Activated naive CD8-positive, alpha-beta T cell treated with anti-CD3 and anti-CD28 coated beads, Interleukin-2, amount 10 ng/mL, durations not matched to agents 7 days and 5 days (primary cell): ENCODE results near the gene USP21. TPM values are rescaled to one million over a fixed set of nuclear protein-coding genes. Genes with fewer than 3 reads are reported as not detected.

ENCODE experiments used
- ATAC-seq: fragments of 150-1000 bp; cut with Tn5 transposase; one replicate; pipeline ENCODE4 v1.10.0; 2021; ENCODE audit warnings: low read depth, moderate library complexity
- POLR2A ChIA-PET: fragments of 350-600 bp; sonication (Branson Sonifier 250); formaldehyde crosslinking; loops from one replicate; lab custom pipeline; 2021; ENCODE audit warnings: antibody characterized with exemption; lab: Charles Lee
- DNase-seq: peaks from one replicate; pipeline ENCODE4 v3.0.0; 2021
- H3K27ac Mint-ChIP-seq: one replicate; pipeline ENCODE4 v1.8.0; 2022; ENCODE audit warnings: mild to moderate bottlenecking, mixed read lengths
- H3K27me3 Mint-ChIP-seq: one replicate; pipeline ENCODE4 v1.8.0; 2022; ENCODE audit warnings: mild to moderate bottlenecking, moderate library complexity, mixed read lengths
- H3K36me3 Mint-ChIP-seq: one replicate; pipeline ENCODE4 v1.8.0; 2021; ENCODE audit warnings: mild to moderate bottlenecking, mixed read lengths
- H3K4me1 Mint-ChIP-seq: one replicate; pipeline ENCODE4 v1.8.0; 2021; ENCODE audit warnings: mixed read lengths
- H3K4me3 Mint-ChIP-seq: one replicate; pipeline ENCODE4 v1.8.0; 2022; ENCODE audit warnings: mild to moderate bottlenecking, moderate library complexity, mixed read lengths
- H3K9me3 Mint-ChIP-seq: one replicate; pipeline ENCODE4 v1.8.0; 2021; ENCODE audit warnings: mixed read lengths
- total RNA-seq, 2 experiments: library from RNA; stranded (reverse); gene quantifications; one replicate each; pipeline ENCODE4 v1.2.3, GENCODE V29; 2021

The USP21 gene
- total RNA-seq, 2 experiments from 2014 or later, result 40.7 to 46.8 TPM

GRCh38 chr1:161177112-161177935 is 18.0 kb downstream of the USP21 start, which contains the start of gene B4GALT3:
Gene B4GALT3, minus strand, starts transcription at chr1:161177507. Its CDS starts 1,447 bp downstream, at chr1:161176060.
- peaks cover 25% of the 10 kb centered on the region for H3K36me3 Mint-ChIP-seq
- H3K4me1 Mint-ChIP-seq, result peaks cover 49% of the 10 kb centered on the region
- POLR2A ChIA-PET, result interaction anchor here (0.6 to 3.3 kb wide), 9 partner anchors 8 to 132 kb away, joined by 3 to 37 read pairs (median 6); partner anchors contain the start of genes DEDD, NDUFS2, PPOX and UFC1

GRCh38 chr1:161177936-161178244 is 18.6 kb downstream of the USP21 start:
- DNase-seq (no peak), ATAC-seq (no peak)
- no peaks in the 10 kb centered on the region for H3K27me3 Mint-ChIP-seq
- peaks cover 21% of the 10 kb centered on the region for H3K36me3 Mint-ChIP-seq
- H3K9me3 Mint-ChIP-seq, result no peaks in the 10 kb centered on the region
- peak overlapping the region; percentile 99 for H3K4me3 Mint-ChIP-seq
- H3K27ac Mint-ChIP-seq, result peak overlapping the region; percentile 98
- POLR2A ChIA-PET, result interaction anchor here (0.6 to 3.3 kb wide), 8 partner anchors 9 to 132 kb away, joined by 3 to 37 read pairs (median 6); partner anchors contain the start of genes DEDD, NDUFS2, PPOX and UFC1
- H3K4me1 Mint-ChIP-seq, result peaks cover 52% of the 10 kb centered on the region

More at GRCh38 chr1:161177112-161177935, 18.0 kb downstream of the USP21 start, which contains the start of gene B4GALT3:
- ATAC-seq (peak; percentile 86), DNase-seq (peak; percentile 100)
- H3K9me3 Mint-ChIP-seq, result no peaks in the 10 kb centered on the region
- H3K27ac Mint-ChIP-seq, result peak within 1 kb of the TSS; percentile 98
- no peaks in the 10 kb centered on the region for H3K27me3 Mint-ChIP-seq
- H3K4me3 Mint-ChIP-seq, result peak within 1 kb of the TSS; percentile 99

GRCh38 chr1:161179698-161180097 is 20.4 kb downstream of the USP21 start:
- Mint-ChIP-seq H3K27me3 (no peaks in the 10 kb centered on the region), H3K4me1 (peaks cover 61% of the 10 kb centered on the region), H3K27ac (peak overlapping the region; percentile 23), H3K4me3 (no peak overlapping the region), H3K9me3 (no peaks in the 10 kb centered on the region), H3K36me3 (peaks cover 16% of the 10 kb centered on the region)
- POLR2A ChIA-PET, result interaction anchor here (1.5 to 4.7 kb wide), 3 partner anchors 13 to 46 kb away, joined by 5 to 53 read pairs (median 38); partner anchors contain the start of genes APOA2, NDUFS2, PPOX and TOMM40L
- ATAC-seq, result no peak
- DNase-seq, result no peak

- Mint-ChIP-seq H3K9me3 (no peaks in the 10 kb centered on the region), H3K4me3 (no peak overlapping the region), H3K27me3 (no peaks in the 10 kb centered on the region), H3K27ac (peak overlapping the region; percentile 72), H3K4me1 (peaks cover 64% of the 10 kb centered on the region), H3K36me3 (peaks cover 10% of the 10 kb centered on the region)
- ATAC-seq (no peak), DNase-seq (no peak)
- POLR2A ChIA-PET, result interaction anchor here (1.5 to 4.7 kb wide), 3 partner anchors 14 to 45 kb away, joined by 5 to 53 read pairs (median 38); partner anchors contain the start of genes APOA2, NDUFS2, PPOX and TOMM40L
Observed at GRCh38 chr1:161180639-161181038, 21.3 kb downstream of the USP21 start.

GRCh38 chr1:161182214-161182613 is 22.9 kb downstream of the USP21 start:
- ATAC-seq, result peak; percentile 61
- Mint-ChIP-seq H3K36me3 (peaks cover 5% of the 10 kb centered on the region), H3K4me3 (peak overlapping the region; percentile 69), H3K27me3 (no peaks in the 10 kb centered on the region), H3K9me3 (no peaks in the 10 kb centered on the region), H3K27ac (peak overlapping the region; percentile 95), H3K4me1 (peaks cover 65% of the 10 kb centered on the region)
- no peak for DNase-seq
- POLR2A ChIA-PET, result interaction anchor here (0.5 to 4.7 kb wide), 16 partner anchors 9 to 475 kb away, joined by 3 to 53 read pairs (median 4); partner anchors contain the start of genes APOA2, ARHGAP30, DEDD and NDUFS2

GRCh38 chr1:161185282-161185682 is 26.0 kb downstream of the USP21 start:
- Mint-ChIP-seq H3K4me1 (peaks cover 64% of the 10 kb centered on the region), H3K4me3 (peak overlapping the region; percentile 72), H3K9me3 (no peaks in the 10 kb centered on the region), H3K27me3 (no peaks in the 10 kb centered on the region), H3K36me3 (peaks cover 5% of the 10 kb centered on the region), H3K27ac (peak overlapping the region; percentile 97)
- DNase-seq, result peak; percentile 63
- POLR2A ChIA-PET, result interaction anchor here (0.6 to 4.5 kb wide), 6 partner anchors 9 to 502 kb away, joined by 3 to 32 read pairs (median 8); partner anchors contain the start of genes NDUFS2, PPOX and TOMM40L
- ATAC-seq, result peak; percentile 81

GRCh38 chr1:161185732-161186311 is 26.5 kb downstream of the USP21 start:
- POLR2A ChIA-PET, result interaction anchor here (0.6 to 4.5 kb wide), 6 partner anchors 12 to 502 kb away, joined by 3 to 32 read pairs (median 8); partner anchors contain the start of genes NDUFS2, PPOX, TOMM40L and UFC1
- peaks cover 5% of the 10 kb centered on the region for H3K36me3 Mint-ChIP-seq

GRCh38 chr1:161187311-161187710 is 28.0 kb downstream of the USP21 start:
- DNase-seq (no peak), ATAC-seq (no peak)
- POLR2A ChIA-PET, result interaction anchor here (2.4 to 4.5 kb wide), 2 partner anchors 15 to 22 kb away, joined by 12 to 32 read pairs; partner anchors contain the start of genes NDUFS2 and PPOX
- peak overlapping the region; percentile 97 for H3K27ac Mint-ChIP-seq
- H3K9me3 Mint-ChIP-seq, result no peaks in the 10 kb centered on the region
- H3K36me3 Mint-ChIP-seq, result peaks cover 5% of the 10 kb centered on the region
- H3K27me3 Mint-ChIP-seq, result no peaks in the 10 kb centered on the region
- H3K4me3 Mint-ChIP-seq, result no peak overlapping the region
- peaks cover 48% of the 10 kb centered on the region for H3K4me1 Mint-ChIP-seq

More at GRCh38 chr1:161185732-161186311, 26.5 kb downstream of the USP21 start:
- H3K27me3 Mint-ChIP-seq, result no peaks in the 10 kb centered on the region
- DNase-seq (no peak), ATAC-seq (no peak)
- H3K9me3 Mint-ChIP-seq, result no peaks in the 10 kb centered on the region
- peak overlapping the region; percentile 97 for H3K27ac Mint-ChIP-seq
- peaks cover 59% of the 10 kb centered on the region for H3K4me1 Mint-ChIP-seq
- peak overlapping the region; percentile 72 for H3K4me3 Mint-ChIP-seq

- Mint-ChIP-seq H3K4me3 (no peak overlapping the region), H3K27ac (no peak overlapping the region), H3K36me3 (peaks cover 5% of the 10 kb centered on the region), H3K9me3 (no peaks in the 10 kb centered on the region), H3K4me1 (peaks cover 46% of the 10 kb centered on the region), H3K27me3 (no peaks in the 10 kb centered on the region)
- POLR2A ChIA-PET, result interaction anchor here (1.1 to 4.5 kb wide), 2 partner anchors 14 to 37 kb away, joined by 5 to 32 read pairs; partner anchors contain the start of genes NDUFS2 and TOMM40L
- ATAC-seq (no peak), DNase-seq (no peak)
Observed at GRCh38 chr1:161188381-161188780, 29.1 kb downstream of the USP21 start.

GRCh38 chr1:161189036-161189435 is 29.7 kb downstream of the USP21 start:
- POLR2A ChIA-PET, result interaction anchor here (1.4 kb wide), 1 partner anchor 27 kb away, joined by 3 read pairs; no protein-coding TSS in a partner anchor
- Mint-ChIP-seq H3K9me3 (no peaks in the 10 kb centered on the region), H3K27ac (no peak overlapping the region), H3K36me3 (peaks cover under 1% of the 10 kb centered on the region), H3K27me3 (no peaks in the 10 kb centered on the region), H3K4me1 (peaks cover 42% of the 10 kb centered on the region), H3K4me3 (no peak overlapping the region)
- DNase-seq (no peak), ATAC-seq (no peak)

GRCh38 chr1:161190962-161191521 is 31.7 kb downstream of the USP21 start:
- no peaks in the 10 kb centered on the region for H3K9me3 Mint-ChIP-seq
- POLR2A ChIA-PET, result interaction anchor here (0.9 to 4.1 kb wide), 6 partner anchors 8 to 34 kb away, joined by 3 to 22 read pairs (median 7); partner anchors contain the start of genes B4GALT3, NDUFS2 and TOMM40L
- no peaks in the 10 kb centered on the region for H3K27me3 Mint-ChIP-seq
- peaks cover 37% of the 10 kb centered on the region for H3K4me1 Mint-ChIP-seq
- H3K4me3 Mint-ChIP-seq, result no peak overlapping the region
- no peak for ATAC-seq
- H3K36me3 Mint-ChIP-seq, result no peaks in the 10 kb centered on the region
- no peak for DNase-seq
- H3K27ac Mint-ChIP-seq, result no peak overlapping the region

GRCh38 chr1:161191971-161192370 is 32.7 kb downstream of the USP21 start:
- Mint-ChIP-seq H3K27me3 (no peaks in the 10 kb centered on the region), H3K9me3 (no peaks in the 10 kb centered on the region), H3K4me3 (no peak overlapping the region), H3K27ac (no peak overlapping the region), H3K4me1 (peaks cover 38% of the 10 kb centered on the region), H3K36me3 (no peaks in the 10 kb centered on the region)
- no peak for DNase-seq
- ATAC-seq, result no peak
- POLR2A ChIA-PET, result interaction anchor here (1.0 to 4.1 kb wide), 6 partner anchors 9 to 33 kb away, joined by 3 to 22 read pairs (median 7); partner anchors contain the start of genes B4GALT3, NDUFS2 and TOMM40L
